GM19372 (cell line): ENCODE measurements around the gene ASCL3.
"Not testable (repeated sequence)": the region's sequence is repeated elsewhere in the genome, so short reads cannot be mapped to it uniquely, and the experiment has no call there.

ENCODE experiments used
- ATAC-seq: cut with Tn5 transposase; IDR thresholded peaks from one replicate; pipeline ENCODE4 v1.9.1; 2021; ENCODE audit warnings: mild to moderate bottlenecking, low read depth, moderate library complexity; ENCODE audit not compliant: unreplicated experiment

ASCL3 gene, protein sequence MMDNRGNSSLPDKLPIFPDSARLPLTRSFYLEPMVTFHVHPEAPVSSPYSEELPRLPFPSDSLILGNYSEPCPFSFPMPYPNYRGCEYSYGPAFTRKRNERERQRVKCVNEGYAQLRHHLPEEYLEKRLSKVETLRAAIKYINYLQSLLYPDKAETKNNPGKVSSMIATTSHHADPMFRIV

DNA sequence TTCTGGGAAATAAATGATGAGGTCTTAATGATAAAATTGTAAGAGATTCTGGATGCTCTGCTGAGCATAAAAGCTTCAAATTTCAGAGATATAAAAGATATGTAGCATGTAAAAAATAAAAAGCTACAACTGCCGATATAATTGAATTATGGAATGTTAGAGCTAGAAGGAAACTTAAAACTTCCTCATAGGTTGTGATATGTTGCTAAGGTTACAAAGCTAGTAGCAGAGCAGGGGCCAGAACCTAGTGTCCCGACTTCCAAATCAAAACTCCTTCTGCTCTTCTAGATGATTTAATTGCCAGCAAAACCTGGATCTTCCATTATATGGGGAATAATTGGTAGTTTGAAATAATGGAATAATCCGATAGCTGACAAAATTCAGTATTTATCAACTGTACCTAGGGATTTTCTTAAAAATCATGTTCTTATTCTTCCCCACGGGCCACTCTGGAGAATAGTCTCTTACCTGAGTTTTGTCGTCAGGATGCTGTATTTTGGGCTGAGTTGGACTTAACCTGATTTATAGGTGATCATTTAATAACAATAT lies at the start of gene ASCL3:
Gene ASCL3, minus strand, starts transcription at position 499 of the 549 bp plus-strand sequence. CDS start 4,855 bp downstream, outside the sequence.
- ATAC-seq, result no peak

DNA sequence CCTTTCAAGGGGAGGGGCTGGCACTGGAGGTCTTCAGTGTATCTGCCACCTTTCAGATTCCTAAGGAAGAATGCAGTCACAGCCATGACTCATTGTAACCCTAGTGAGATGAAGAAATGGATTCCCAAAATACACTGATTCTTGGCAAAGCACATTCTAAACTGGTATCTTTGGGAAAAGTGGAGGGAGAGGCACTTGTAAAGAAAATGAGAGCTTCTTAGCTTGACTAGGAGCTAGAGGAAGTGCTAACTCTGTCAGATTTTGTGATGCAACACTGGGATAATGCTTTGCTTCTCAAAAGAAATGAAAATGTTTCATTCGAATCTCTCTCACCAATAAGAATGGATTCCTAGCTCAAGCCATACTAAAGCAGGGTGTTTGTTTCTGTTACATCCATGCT lies 46.6 kb upstream of the ASCL3 start:
- ATAC-seq, result no peak

DNA sequence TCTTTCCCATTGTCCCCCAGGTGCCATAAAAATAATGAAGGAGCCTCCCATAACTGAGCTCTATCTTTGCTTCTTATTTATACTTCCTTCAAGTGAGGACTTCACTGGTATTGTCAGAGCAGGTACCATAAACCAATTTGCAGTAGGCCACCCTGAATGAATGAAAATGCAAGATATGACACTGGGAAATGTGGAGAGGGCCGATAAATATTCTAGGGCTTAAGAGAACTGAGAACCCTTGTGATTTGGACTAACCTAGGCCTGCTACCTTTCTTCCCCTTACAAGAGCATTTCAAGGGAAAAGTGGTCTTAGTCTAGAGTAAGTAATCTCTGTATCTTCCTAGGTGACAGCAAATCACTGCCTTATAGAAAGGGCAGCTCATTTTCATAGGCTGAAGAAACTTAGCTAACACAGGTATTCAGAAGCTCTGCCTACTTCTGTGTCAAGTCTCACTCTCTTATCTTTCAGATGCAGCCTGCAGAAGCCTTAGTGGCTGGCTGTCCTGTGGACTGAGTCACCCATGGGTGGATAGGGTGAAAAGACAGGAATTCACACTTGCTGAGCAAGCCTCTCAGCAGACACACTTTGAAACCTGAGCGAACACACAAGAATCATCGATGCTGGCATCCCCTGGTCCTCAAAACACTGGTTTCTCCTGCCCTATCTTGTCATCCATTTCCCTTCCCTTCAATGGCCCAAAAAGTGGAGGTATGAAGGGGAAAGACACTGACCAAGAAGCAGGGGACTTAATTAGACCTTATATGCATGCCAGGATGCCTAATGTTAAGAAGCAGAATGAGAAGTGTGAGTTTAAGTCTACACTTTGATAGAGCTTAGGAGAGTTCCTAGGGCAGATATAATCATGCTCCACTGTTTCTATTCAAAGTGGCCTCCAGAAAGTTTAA lies 45.8 kb upstream of the ASCL3 start:
- no peak for ATAC-seq

DNA sequence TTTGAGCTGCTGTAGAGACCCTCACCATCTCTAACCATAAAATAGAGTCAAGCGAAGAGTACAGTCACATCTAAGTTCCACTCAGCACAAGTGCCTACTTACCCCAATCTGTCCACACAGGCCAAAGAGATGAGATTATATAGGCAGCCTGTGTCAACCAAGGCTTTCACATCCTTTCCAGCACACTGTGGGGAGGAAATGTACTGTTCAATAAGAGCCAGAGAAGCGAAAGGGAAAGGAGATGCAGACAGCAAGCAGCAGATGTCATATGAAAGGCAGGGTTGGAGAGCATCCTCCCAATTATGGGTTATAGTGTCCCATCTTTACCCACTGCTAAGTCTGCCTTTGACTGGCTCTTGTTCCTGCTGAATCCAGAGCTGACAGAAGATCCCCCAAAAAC lies 44.6 kb upstream of the ASCL3 start:
- ATAC-seq, result no peak

DNA sequence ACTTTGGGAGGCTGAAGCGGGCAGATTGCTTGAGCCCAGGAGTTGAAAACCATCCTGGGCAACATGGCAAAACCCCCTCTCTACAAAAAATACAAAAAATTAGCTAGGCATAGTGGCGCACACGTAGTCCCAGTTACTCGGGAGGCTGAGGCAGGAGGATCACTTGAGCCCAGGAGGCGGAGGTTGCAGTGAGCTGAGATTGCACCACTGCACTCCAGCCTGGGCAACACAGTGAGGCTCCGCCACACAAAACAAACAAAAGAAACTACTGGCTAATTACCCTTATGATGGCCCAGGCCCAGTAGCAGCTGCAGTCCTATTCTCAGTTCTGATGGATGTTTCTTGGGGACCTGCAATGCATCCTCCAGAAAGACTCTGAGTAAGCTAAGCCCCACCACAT lies 44.0 kb upstream of the ASCL3 start:
- not testable (repeated sequence) for ATAC-seq

DNA sequence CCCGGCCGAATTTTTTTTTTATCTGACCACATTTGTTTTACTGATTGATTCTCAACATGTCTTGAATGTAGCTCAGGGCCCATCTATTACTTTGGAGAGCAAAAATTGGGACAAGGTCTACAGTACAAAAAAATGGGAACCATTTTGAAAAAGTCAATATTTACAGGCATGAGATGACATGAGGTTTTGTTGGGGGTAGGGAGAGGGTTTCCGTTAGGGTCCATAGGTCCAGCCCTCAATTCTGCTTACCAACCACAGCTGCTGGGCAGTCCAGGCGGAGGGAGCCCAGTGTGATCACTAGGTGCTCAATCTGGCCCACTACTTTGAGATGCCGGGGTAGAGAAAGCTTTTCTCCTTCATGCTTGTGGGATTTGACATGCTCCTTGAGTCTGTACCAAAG lies 42.6 kb upstream of the ASCL3 start:
- ATAC-seq, result no peak

DNA sequence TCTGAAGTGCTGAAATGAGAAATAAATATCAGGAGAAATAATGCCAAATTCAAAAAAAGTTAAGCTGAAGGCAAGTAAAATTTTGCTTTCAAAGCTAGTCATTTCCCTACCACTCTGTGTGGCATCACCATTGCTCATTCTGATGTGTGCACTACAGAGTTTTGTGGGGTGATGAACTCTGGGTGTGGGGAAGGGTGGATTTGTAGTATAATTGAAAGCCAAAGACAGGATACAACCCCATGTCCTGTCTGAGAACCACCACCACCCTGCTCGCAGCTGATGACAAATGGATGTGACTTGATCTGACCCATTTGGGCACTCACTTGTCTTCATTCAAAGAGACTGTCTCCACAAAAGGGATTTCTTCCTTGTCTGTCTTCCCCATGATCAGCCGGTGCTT lies 40.7 kb upstream of the ASCL3 start:
- no peak for ATAC-seq

DNA sequence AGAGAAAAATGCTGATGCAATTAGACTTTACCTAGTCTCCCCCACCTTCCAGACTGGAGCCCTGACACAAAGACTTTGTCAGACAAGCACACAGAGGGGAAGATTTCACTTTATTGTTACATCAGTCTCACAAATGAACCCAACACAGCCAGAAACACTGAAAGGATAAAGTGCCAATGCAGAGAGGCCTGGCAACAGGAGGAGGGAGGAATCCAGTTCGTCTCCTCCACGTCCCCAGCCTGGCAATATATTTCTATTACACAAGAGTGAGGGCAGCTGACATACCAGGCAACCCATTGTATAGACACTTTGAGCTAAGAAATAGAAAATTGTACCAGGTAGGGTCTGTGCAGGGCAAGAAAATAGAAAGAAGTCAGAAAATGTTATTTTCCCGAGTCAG lies 37.7 kb upstream of the ASCL3 start:
- no peak for ATAC-seq

DNA sequence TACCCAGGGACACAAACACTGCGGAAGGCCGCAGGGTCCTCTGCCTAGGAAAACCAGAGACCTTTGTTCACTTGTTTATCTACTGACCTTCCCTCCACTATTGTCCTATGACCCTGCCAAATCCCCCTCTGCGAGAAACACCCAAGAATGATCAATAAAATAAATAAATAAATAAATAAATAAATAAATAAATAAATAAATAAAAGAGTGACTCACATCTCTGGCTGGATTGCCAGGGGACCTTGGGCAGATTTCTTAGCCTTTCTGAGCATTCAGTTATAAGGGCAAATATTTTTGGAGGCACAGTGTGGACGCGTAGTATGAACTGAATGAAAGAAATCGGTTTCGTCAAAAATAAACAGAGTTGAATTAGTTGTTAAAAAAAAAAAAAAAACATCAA lies 36.5 kb upstream of the ASCL3 start:
- not testable (repeated sequence) for ATAC-seq

DNA sequence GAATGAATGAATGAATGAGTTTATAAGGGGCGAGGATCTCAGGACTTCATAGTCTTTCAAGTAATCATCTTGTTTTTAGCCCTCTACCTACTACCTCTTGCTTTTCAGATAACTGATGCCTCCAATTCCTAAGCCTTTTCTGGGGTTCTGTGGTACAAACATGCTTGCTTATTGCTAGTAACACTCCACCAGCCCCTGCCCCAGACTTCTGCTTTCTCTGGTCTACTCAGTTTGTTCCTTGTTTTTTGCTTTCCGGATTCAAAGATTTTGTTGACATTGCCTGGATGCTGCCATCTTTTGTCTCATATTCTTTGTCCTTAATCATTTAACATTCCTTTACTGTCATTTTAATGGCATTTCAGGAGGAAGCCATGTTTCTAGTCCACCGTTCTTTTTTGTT lies 30.3 kb upstream of the ASCL3 start:
- no peak for ATAC-seq

DNA sequence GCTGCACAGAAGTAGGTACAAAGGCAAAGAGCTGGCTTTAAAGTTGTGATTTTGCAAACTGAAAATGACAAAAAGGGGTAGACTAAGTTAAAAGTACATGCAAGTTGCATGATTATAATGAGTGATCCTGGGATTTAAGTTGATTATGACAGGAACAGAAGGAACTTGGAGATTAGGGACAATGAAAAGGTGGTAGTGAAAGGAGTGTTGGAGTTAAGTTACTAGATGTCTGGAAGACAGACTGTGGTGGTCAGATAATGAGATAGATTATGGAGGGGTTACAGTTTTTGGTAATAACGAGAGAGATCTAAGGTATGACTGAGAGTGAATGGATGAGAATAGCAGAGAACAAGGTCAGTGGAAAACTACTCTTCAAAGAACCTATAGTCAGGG lies 29.1 kb upstream of the ASCL3 start:
- ATAC-seq, result no peak

DNA sequence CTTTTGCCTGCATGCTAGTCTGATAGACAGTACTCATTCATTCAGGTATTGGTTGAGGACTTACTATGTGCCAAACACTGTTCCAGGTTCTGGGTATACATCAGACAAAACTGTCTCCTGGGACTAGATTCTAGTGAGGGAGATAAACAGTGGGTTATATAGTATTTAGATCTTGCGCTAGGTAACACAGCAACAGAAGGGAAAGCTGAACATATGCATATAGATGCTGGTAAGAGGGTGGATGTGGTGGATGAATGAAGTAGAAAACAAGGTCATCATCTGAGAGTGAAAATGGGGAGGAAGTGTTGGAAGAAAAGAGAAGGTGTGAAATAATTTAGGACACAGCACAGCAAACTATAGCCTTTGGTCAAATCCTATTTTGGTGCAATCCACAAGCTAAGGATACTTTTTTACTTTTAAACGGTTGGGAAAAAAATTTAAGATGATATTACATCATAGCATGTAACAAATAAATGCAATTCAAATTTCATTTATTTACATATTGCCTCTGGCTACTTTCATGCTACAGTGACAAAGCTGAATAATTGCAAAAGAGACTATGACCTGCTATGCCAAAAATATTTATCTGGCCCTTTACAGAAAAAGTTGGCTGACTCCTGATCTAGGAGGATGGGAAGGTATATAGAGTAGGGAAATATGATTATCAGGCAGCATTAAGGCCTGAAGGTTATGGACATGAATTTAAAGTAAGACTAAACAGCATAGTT lies 28.5 kb upstream of the ASCL3 start:
- ATAC-seq, result no peak

DNA sequence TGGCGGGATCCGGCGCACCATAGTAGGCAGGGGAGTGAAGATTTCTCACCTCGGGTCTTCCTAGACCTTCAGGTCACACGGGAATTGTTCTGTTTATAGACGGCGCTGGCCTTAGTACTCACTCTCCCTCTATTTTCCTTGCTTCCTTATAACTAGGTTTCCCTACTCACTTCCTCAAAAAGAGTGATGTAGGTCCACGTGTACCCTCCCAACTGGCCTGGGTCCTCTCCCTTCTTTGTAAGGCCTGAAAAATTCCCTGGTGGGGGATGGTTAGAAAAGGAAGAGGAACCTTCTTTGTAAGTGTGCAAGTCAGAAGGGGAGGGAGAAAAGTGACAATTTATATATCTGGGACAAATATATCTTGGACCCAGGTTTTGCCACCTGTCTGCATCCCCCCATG lies 24.4 kb upstream of the ASCL3 start:
- ATAC-seq, result no peak

DNA sequence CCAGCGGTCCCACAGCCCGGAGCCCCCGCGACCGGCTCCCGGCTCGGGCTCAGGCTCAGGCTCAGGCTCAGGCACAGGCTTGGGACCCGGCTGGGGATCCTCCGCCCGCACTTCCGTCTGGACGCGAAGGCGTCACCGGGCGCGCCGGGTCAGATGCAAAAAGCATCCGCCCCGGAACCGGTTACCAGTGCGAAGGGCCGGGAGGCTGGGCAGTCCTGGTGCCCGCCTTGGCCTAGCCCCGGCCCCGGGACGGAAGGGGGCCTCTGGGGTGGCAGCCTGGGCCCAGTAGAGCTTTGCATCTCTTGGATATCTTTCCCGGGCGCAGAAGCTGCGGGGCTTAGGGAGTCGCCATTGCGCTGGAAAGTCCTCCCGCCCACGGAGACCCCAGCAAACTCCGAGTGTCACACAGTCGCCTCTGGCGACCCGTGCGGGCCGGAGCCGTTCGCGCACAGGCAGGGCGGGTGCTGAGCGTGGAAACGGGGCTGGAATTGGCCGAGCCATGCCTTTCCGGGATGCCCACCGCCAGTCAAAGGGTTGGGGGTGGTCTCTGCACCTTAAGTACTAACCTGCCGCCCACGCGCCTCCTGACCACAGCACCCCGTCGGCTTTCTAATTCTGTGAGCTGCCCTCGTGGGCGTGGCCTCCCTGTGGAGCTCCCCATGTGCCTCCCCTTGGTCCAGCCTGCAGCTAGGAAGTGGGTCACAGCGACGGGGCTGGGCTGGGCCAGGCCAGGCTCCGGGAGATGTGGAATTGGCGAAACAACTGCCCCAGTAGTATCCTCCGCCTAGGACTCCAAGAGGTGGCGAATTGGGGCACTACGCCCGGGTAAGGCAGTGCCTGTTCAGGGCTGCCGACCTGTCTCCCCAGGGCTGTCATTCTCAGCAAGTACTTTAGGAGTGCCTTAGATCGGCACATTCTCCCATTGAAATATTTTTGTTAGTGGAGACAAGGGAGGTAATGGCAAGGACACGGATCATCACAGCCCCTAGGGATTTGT lies 21.8 kb upstream of the ASCL3 start, which contains the start of gene TMEM9B:
Gene TMEM9B, minus strand, starts transcription at position 119 of the 997 bp plus-strand sequence. CDS start 129 bp downstream, outside the sequence.
- ATAC-seq, result peak; percentile 71

DNA sequence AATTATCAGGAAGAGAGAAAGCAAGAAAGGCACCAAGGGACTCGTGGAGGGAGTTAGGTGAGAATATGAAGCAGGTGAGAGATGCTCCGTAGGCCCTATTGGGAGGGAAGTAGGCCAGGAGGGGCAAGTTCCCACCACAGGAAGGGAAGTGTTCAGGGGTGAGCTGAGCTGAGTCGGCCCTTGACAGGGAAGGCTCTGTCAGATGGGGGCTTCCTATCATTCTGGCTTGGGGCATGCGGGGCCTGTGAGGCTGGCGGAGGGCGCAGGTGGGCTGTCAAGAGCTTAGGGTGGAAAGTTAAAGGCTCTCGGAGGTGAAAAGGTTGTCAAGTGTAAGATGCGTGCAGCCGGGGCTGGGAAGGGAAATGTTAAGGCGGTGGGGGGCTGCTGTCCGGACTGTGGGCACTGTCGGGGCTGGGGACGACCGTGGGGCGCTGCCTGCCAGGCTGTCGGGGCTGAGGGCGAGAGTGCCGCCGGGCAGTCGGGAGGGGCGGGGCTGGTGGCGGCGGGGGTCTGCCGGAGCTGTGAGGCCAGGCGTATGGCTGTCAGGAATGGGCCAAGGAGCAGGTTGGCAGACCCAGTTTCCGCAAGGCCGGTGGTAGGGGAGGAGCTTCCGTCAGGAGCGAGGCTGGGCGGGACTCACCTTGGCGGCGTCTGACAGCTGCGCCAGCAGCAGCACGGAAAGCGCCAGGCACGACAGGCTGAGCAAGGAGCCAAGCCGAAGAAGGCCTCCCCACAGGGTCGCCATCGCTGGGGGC lies 20.9 kb upstream of the ASCL3 start:
- peak; percentile 55 for ATAC-seq

DNA sequence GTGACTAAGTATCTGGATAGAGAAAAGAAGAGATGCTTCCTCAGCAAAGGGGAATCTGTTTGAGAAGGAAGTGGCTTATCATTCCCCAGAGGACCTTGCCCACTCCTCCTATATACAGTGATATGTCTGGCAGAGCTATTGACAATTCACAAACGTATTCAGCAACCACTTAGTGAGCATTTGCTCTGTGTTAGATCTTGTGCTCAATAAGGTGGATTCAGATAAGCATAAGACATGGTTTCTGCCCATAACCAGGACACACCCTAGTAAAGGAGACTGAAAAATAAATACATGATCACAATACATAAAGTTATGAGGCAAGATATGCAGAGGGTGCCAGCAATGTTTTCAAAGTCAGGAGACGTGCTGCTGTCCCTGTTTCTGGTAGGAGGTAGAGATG lies 20.0 kb upstream of the ASCL3 start:
- ATAC-seq, result no peak

DNA sequence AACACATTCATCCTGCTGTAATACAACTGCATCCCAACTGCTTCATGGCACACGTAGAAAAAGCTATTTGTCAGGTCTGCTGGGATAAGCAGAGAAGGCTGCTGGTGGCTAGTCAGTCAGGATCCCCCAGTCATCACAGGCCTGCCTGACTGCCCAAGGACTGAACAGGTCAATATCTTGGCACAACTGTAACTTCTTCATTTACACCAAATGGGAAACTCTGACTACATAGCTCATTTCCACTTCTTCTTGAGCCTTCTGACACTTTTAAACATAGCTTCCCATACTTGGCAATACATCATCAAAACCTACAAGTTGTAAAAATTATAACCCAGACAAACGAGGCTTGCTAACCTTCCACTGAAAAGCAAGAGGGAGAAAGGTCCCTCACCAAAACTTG lies 18.6 kb upstream of the ASCL3 start:
- no peak for ATAC-seq

DNA sequence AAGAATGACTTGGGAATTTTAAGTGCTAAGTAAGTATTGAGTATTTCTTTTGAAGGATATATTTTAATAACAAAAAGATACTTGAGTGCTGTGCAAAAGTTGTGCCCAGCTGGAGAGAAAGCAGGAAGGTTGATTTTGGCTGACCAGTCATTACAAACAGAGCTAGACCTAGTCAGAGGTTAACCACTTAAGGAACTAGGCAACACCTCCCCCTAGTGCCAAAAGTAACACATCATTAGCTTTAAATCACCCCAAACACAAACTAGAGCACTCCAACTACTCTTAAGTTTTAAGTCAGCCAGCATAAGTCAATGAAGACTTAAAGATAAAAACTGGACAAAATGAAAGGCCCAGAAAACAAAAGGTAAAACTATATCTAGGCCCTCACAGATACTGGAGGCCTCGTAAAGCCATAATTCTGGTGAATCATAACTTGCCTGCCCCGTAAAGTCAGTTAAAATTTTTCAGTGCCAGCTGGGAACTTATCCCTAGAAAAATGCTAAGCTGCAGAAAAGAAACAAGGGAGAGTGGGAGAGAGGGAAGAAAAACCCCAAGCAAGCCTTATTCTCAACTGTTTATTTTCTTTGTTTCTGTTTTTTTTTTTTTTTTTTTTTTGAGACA lies 16.8 kb upstream of the ASCL3 start:
- peak; percentile 38 for ATAC-seq

DNA sequence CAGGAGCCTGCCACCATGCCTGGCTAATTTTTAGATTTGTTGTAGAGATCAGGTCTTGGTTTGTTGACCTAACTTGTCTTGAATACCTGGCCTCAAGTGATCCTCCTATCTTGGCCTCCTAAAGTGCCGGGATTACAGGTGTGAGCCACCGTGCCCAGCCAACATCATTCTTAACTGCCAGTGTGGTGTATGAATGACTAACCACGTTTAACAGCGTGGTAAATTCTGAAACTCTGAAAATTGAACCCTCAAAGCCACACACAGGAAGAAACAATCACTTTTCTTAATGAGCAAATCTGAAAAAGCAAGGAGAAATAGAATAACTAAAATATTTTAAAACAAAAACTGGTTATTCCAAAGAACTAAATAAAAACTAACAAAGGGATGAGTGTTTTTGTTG lies 14.0 kb upstream of the ASCL3 start:
- ATAC-seq, result no peak
